Stimulated activated CD4-positive, alpha-beta T cell treated with anti-CD3 and anti-CD28 coated beads, Interleukin-12 subunit alpha, Interleukin-12 subunit beta, amount 100 ng/mL, for 4 hours (primary cell): ENCODE data around the gene ZIC1.

Experiments used
- DNase-seq: peaks from one replicate; pipeline ENCODE4 v3.0.0-alpha.2; 2020

The ZIC1 gene

DNA sequence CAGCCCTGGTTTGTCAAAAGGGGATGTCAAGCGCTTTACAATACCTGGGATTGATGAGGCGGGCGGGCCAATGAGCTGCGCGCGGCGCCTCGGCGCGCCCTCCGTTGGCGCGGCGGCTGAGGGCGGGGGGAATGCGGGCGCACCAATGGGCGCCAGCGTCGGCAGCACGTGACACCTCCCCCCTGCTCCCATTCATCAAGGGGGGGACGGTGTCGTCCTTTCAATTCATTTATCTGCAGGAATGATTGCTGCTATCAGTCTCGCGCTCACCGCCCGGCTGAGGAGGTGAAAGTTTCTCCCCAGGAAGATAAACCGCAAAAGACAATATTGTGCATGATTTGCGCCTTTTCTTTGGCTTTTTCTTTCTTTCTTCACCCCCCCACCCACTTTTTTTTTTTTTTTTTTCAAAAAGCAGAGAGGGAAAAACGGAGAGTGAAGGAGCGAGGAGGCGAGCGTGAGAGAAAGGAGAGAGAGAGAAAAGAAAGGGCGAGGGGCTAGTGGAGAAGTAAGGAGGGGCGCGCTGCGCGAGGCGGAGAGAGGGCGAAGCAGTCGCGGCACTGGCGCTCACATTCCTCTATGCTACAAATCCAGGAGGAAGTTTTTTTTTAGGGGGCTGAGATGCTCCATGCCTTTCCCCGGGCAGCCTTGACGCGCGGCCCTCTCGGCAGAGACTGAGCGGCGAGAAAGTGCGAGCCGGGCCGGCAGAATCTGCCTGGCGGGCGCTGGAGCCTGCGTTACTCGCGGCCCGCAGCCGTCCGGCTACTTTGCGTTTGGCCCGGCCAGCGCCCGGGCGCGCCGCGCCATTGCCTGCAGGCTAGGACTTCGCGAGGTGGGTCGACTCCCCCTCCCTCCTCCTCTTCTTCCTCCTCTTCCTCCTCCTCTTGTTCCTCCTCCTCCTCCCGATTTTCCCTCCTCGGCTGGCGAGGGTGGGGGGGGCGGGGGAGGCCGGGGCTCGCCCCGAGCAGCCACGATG is at the start of gene ZIC1:
TSS of gene ZIC1 (plus strand) at position 223 of the 973 bp plus-strand sequence. CDS start at position 971, 748 bp downstream.
- no peak for DNase-seq

DNA sequence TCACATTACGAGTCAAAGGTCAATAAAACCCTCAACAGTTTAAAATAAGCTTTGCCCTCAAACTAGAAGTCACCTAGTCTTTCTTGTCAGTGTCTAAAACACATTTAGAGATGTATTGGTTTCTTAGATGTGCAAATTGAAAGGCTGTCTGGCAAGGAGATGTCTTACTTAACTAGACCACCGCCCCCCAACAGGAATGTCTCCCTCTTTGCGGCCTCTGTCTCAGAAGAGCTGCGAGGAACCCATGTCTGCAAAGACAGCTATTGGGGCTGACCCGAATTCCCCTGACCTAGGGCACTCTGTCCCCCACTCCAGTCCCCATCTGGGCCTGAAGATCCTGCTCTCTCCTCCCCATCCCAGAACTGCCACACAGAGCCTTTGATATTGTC is 49.1 kb upstream of the ZIC1 start:
- no peak for DNase-seq

DNA sequence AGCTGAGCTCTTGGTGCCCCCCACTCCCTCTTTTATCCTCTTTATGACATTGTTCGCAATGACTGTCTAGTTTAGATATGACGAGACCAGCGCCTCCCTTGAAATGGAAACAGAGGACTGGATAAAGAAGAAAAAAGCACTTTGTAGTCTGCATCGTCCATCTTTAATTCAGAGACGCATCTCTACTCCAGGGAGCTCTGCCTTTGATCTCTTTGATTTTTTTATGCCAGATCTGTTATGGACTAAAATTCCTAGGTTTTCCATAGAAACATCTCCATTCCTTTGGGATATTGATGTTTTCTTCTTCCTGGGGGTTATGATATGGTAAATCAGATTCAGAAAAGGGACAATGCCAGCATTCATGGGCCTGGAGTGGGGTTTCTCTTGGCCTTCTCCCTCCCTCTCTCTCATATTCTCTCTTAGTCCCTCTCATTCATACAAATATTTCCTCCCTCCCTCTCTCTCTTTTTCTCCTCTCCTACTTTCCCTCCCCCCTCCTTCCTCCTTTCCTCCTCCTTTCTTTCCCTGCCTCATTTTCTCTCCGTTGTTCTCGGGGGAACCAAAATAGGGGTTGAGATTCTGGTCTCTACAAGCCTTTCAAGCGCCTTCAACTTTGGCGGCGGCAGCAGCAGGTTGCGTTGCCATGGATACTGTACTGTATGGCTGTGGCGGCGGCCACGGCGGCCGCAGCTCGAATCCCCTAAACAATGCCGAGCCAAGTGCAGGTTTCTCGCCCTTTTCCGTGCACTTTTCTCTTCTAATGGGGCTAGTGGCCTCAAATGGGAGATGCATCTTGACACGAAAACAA is 48.3 kb upstream of the ZIC1 start:
- DNase-seq, result no peak

DNA sequence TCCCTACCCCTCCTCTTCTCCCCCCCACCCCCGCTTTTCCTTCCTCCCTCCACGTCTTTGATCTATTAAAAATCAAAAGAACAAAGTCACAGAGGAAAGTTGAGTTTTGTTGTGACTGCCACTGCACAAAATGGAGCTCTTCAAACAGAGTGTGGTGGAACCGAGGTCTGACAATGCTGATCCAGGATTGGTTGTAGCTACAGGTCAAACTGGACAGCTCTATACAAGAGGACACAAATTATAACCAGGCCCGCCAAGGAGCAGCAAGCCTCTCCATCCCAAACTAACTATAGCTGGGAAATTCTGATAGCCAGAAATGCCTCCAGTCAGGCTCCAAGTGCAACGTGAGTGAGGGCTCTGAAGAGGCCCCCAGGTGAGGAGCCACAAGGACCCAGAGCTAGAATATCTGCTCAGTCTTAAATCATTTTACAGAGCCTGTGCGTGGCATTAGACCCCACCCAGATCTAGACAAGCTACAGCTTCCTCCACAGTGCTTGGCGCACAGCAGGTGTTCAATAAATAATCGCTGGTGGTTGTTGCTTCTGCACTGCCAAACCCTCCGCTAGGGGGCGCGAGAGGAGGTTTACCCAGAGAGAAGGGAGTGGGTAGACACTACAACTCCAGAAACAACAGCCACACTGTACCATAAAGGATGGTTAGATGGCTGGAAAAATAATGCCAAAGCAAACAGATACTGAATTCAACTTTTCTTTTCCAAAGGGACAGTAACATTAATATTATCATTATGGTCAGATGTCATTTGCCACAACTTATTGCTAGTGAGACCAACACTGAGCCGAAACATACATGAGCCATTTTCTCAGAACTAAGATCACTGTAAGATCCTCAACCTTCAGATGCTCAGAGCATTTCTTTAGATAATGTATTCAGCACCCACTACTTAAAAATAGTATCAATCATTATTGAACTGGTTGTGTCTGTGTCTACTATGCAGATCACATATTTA is 47.4 kb upstream of the ZIC1 start:
- DNase-seq, result peak; percentile 5

DNA sequence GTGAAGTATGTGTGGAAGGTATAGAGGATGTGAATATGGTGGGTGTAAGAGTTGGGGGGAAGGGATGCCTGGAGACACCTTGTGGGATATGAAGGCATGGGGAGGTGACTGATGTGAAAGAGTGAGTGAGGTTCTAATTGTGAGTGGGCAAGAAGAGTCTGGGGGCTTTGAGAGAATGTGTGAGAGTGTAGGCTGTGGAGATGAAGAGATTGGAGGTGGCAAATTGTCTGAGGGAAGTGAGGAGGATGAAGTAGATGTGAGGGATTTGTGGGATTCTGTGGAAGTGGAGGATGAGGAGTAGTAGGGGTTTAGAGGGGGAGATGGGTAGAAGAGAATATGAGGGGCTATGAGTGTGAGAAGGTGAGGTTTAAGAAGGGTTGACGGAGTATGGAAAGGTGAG is 44.4 kb upstream of the ZIC1 start:
- no peak for DNase-seq

DNA sequence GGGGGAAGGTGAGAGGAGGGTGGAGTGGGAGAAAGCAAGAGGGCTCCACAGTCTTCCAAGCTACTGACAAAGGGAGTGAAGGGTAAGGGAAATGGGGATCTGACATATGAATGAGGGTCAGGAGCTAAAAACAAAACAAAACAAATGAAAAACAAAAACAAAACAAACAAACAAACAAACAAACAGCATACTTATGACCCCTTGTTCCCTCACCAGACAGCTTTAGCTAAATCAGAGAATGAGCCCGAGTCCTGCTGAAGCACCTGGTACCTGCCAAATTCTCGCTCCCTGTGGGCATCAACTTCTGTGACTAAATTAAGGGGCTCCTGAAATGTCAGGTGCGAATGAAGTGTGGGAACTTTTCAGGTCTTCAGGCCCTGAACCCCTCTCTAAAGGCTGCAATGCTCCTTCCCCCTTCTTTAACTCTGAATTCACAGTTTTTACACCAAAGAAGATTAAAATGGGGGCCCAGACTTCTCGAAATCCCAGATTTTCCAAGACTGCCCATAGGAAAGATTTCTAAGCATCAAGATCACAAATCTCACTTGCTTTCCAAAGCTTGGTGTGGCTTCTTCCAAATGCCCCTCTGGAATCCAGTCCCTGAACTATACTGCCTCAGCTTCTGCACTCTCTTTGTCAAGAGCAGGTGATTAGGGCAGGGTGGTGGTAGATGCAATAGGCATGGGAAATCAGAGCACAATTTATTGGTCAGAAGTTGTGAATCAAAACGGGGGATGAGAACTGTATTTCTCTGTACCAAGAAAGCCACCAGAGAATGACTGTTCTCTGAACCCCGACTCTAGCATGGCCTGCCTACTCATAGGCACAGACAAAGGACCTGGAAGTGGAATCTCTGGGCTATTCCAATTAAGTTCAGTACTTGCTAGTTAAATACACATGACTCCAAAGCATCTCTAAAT is 43.7 kb upstream of the ZIC1 start:
- no peak for DNase-seq

DNA sequence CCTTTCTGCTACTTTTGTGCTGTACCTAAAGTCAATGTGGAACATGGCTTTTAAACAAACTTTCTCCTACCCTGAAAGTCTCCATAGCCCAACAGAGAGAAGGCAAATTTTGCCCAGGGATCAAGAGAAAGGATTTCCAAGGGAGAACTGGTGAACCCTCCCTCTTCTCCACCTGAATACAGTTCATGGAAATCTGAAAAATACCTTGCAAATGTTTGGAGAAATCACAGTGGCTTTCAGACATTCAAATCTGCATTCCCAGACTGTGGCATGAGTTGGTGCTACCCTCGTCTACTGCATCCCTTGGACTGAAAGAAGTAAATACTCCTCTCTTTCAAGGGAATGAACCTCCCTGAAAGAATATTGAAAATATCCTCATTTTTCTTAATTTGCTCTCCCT is 41.5 kb upstream of the ZIC1 start:
- no peak for DNase-seq

DNA sequence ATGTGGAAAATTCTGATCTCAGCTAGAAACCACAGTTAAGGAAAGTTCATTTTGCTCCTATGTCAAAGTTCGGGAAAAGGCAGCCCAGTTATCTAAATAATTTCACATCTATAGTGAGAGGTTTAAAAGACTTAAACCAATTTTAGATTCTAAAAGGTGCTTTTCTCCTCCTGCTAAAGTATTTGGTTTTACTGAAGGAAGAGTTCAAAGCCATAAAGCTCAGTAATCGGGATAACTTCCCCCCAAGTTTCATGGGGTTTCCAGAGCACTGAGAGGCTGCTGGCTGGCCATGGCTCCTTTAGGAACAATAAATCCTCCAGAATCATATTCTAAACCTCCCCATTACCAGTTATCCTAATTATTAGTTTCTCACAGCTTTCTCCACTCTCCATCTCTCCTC is 41.0 kb upstream of the ZIC1 start:
- no peak for DNase-seq

DNA sequence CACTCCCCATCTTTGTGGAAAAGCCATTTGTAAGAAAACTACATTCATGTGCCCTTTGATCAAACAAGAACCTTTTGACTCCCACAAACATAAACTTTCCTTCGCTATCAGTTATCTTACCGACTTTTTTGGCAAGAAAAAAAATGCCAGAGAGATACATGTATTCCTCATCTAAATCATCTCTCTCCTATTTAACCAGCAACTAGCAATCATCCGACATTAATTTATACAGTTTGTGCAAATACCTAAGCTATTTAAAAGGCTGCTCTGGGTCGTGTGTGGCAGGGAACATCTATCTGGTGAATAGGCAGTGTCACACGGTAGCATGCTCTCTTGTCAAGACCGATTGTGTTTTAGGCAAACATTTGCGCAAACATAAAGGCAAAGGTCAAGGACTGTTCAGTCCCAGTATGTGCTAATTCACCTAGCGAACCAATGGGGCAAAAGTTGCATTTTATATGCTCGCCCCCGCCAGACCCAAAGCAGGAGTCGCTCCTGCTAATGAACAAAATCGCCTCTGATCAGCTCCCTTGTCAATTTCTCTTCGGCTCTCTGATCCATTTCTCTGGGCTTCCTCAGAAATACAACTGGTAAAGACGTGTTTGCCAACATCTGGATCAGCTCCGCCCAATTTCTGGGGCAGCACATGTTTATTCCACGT is 40.5 kb upstream of the ZIC1 start:
- DNase-seq, result no peak

DNA sequence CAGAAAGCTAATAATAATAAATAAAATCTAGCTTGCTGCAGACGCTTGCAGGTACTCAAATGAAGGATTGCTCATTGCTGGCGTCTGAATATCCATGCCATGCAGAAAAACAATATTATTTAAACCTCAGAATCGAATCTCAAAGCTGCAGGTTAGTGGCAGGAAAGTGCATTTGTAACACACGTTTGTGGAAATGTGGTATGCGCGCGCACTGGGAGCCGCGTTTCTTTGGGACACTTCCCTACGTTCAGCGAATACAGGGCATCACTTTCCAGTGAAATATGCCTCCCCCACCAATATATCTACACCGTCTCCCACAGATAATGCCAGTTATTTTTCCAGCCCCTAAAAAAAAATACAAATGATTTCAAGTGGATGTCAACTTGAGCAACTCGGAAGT is 39.9 kb upstream of the ZIC1 start:
- DNase-seq, result no peak

DNA sequence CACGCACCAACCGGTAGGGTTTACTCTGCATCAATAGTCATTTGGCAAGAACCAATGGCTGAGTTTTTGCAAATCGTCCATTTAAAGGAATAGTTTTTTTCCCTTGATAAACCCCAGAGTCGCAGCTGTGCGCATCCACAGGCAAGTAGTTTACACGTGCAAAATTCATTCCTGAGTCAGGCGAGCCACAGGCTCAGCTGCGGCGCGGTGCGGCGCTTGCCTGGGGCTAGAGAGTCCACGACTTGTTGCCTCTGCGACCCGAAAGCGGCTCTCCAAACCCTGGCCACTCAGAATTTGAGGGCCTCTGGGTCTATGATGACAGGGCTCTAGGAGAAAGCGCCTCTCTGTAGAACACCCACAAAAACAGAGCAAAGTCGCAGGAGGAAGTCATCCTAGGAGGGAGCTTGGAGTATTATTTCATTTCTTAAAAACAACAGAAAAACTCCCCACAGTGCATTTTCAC is 39.5 kb upstream of the ZIC1 start:
- DNase-seq, result no peak

DNA sequence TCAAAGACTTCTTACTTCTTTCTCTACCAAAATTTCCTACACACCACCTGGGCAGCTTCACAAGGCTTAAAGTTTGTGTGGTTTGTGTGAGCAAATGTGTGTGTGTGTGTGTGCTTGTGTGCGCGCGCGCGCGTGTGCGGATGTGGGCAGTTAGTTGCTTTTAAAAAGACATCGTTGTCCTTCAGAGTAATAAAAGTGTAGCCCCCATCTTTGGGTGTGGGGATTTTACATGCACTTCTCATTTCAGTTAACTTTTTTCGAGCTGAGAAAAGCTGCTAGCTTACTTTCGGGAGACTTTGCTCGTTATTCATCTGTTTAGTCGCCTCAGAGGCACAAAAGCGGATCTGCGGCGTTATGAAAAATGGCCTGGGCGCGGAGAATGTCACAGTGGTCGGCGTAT is 38.8 kb upstream of the ZIC1 start:
- no peak for DNase-seq

DNA sequence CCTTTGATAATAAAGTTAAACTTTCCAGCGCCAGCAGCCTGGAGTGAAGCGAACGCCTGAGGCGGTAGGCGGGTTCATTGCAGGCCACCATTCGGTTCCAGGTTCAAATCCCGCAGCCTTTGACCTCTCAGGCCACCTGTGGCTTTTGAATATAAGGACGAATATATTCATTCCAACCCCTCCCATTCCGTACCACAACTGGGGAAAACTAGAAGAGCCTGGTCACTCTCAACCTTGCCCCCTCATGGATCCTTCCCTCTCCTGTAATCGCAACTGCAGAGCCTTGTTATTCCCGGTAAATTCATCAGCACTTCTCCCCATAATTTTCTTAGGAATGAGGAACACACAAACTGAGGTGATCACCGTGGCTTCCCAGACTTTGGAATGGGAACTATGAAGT is 38.0 kb upstream of the ZIC1 start:
- no peak for DNase-seq

DNA sequence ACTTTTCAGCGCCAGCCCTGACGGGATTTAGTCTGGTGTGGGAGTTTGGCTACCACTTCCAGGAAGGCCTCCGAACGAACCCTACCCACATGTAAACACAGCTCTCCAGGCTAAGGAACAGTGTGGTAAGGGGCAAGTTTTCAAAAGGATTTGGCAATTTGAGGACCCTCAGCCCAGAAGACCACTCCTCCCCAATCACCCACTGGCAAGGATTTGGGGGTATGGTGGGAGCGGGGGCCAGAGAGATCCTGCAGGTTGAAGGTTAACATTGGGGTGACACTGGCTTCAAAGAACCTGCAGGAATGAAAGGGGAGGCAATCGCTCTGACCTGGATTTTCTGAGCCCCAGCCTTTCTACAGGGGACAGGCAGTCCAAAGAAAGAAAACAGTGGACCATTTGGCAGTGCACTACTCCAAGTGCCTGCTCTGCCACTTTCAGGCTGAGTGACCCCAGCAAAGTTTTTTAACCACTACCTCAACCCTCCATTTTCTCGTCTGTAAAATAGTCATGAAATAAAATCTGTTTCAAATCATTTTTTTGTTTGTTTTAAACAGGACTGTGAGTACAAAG is 37.3 kb upstream of the ZIC1 start:
- no peak for DNase-seq

DNA sequence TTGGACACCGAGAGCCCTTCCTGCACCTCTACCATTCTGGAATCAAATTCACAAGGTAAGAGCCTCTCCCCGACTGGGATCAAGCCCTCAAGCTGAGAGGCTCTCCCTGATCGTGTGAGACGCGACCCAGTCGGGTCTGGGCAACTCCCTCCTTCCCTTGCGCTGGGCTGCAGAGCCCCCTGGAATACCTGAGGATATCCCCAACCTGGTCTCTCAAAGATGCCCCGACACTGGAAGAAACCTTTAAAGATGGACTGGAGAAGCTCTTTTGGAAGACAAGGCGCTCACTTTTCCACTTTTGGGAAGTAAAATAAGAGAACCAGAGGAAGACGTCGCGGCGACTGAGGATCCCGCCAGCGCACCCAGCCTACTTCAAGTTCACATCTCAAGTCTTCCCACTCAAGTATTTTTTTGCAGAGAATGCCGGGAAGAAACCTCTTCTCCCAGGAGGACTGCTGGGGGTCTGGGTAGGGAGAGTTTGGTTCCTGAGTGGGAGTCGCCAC is 36.6 kb upstream of the ZIC1 start:
- no peak for DNase-seq

DNA sequence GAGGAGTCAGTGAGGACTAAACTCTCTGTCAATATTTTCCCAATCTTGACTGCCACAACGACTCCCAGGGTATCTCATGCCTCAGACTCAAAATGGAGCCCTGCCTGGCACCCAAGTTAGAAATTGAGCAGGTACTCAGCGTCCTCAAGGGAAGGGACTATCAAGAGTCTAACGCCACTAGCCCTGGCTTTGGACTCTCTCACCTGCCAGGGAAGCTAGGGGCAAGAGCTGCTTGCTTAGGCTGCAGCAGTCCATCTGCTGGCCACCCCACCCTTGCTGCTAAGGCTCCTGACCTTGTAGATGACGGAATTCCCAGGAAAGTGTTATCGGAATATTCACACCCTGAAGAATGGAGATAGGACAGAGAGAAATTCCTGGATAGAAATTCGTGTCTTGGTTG is 35.9 kb upstream of the ZIC1 start:
- no peak for DNase-seq

DNA sequence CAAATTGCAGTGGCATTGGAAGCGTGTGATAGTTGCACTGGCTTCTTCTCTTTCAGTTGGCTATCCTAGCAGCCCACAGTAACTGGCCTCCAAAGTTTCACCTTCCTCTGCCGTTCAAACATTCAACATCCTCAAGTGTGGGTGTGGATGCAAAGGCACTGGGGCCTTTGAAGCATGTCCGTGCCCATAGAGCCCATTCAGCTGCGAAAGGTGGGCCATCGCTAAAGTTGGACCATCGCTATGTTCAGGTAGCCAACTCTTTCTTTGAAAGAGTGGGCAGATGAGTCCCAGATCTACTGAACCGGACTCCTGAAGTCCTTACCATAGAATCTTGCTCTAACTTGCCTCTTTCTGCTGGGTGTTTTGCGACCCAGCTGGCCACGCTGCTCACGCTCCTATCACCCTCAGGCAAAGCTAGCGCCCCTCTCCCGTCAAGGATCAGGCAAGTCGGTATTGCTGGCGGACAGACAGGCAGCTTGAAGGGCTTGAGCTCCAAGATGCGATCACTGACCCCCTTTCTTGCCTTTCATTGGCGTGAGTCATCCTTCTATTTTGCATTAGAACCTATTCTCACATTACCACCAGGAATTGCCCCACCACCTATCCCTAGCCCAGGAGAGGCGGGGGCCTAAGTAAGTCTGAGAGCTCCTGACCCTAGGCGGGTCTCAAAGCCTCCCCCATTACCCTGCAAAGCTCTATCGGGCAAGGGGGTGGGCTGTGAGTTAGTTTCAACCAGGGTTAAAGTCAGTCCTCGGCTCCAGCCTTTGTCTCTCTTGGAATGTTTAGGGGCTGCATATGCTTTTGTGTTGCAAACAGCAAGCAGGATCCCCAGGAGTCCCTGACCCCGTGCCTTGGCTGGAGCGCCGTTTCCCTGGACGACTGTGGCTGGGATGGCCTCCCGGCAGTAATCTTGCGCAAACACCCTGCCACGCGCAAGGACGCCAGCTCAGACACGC is 31.5 kb upstream of the ZIC1 start:
- no peak for DNase-seq

DNA sequence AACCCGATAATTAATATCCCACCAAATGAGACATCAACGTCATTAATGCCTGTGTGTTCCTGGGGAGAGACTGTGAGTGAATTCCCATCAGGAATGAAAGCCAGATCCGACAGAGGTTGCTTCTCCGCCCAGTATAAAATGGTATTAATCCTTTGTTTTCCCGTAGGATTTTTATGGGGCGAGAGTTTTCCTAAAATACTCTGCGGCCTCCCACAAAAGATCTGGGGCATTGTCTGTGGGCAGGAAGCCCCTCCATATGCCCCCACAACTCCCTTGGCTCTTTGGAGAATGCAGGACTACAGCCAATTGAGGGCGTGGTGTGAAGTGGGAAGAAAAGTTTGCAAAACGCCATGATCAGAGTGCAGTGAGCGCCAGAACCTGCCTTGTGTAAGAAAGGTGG is 29.5 kb upstream of the ZIC1 start:
- no peak for DNase-seq

DNA sequence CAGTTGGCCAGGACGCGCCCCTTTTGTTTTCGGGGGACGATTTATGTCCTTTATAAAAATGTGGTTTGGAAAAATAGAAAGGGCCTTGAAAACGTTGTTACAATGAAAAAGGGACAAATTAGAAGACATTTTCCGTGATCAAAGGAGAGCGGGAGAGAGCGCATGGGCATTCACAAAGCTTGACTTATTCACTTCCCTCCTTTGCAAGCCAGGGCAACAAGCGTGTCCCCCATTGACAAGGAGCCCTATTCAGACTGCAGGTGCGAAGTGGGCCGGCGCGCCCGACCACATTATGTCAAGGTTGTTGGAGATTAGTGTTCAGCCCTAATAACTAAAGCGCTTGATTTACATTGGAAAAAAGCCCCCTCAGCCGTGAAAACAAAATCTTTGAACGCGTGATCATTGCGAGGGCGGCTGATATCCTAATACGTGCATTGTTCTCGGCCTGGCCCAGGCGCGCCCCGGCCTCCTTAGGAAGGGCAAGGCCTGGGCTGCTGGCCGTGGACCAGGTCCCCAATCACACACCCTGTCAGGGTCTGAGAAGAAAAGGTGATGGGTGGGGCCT is 28.7 kb upstream of the ZIC1 start:
- no peak for DNase-seq
